WI38 (cell line): ENCODE data around the gene ARHGAP26.

Experiments
- H3K4me3 ChIP-seq: 2 replicates; pipeline ENCODE4 v1.5.1; 2011; ENCODE audit warnings: low read depth, mild to moderate bottlenecking, control low read depth, low read length
- TF ChIP-seq, protein P1 (sequence below): IDR thresholded peaks from 2 replicates; pipeline ENCODE4 v1.5.1; 2012; ENCODE audit warnings: low read depth, mild to moderate bottlenecking, control low read depth, low read length

Gene ARHGAP26

DNA sequence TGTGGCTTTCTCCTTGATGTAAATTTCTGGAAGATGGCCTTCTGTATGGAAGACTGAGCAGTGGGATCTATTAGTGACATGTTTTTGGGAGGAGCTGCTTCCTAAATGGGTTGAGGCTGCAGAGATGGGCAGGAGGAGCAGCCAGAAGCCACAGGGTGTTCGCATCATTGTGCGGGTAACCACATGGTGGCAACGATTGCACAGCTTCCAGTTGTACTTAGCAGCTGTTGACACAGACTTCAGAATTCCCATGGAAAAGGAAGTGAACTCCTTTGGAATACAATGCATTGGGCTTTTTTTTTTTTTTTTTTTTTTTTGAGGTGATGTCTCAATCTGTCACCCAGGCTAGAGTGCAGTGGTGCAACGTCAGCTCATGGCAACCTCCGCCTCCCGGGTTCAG is 336.0 kb downstream of the ARHGAP26 start:
- H3K4me3 ChIP-seq: no peak overlapping the region
- TF ChIP-seq, protein P1, sequence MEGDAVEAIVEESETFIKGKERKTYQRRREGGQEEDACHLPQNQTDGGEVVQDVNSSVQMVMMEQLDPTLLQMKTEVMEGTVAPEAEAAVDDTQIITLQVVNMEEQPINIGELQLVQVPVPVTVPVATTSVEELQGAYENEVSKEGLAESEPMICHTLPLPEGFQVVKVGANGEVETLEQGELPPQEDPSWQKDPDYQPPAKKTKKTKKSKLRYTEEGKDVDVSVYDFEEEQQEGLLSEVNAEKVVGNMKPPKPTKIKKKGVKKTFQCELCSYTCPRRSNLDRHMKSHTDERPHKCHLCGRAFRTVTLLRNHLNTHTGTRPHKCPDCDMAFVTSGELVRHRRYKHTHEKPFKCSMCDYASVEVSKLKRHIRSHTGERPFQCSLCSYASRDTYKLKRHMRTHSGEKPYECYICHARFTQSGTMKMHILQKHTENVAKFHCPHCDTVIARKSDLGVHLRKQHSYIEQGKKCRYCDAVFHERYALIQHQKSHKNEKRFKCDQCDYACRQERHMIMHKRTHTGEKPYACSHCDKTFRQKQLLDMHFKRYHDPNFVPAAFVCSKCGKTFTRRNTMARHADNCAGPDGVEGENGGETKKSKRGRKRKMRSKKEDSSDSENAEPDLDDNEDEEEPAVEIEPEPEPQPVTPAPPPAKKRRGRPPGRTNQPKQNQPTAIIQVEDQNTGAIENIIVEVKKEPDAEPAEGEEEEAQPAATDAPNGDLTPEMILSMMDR: no peak

DNA sequence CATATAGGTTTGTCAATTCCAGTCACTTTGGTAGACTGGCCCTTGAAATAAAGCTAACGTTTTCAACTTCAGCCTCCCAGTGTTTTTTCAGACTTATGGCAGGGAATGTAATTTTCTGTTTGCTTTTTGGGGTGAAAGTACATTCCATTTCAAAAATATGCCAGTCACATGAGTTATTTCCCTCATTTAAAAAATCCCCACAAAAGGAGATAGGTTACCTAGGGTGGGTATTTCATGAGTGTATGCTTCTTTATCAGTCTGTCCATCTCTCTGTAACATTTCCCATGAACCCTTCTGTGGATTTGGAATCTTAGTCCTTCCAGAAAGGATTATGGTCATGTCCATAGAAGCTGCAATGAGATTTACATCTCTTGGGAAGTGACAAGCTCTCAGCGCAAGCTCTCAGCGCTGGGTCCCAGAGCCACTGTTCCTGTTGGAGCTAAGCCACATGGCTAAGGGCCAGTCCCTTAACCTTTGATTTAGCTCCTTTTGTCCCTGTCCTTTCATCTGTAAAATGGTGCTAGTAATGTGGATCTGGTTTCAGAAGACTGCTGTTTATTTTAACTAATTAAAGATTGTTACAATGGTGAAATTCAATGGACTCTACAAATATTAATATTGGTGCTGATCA is 338.4 kb downstream of the ARHGAP26 start:
- H3K4me3 ChIP-seq: no peak overlapping the region
- TF ChIP-seq, protein P1: no peak

DNA sequence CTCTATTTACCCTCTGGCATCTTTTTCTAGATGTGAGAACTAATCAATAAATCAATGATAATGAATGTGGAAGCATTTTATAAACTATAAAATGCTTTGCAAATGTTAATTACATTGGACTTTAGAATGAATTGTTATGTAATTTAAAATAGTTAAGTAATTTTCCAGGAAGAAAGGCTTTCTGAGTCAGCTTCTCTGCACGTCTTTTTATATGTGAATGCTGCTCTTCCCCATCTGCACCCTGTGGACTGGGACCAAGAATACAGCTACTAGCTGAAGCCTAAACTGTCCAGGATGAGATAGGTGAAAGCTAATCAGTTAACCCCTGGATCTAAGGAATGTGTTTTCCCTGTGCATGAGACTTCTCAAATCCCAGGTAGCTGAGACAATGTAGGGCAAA is 340.4 kb downstream of the ARHGAP26 start:
- TF ChIP-seq, protein P1: no peak

DNA sequence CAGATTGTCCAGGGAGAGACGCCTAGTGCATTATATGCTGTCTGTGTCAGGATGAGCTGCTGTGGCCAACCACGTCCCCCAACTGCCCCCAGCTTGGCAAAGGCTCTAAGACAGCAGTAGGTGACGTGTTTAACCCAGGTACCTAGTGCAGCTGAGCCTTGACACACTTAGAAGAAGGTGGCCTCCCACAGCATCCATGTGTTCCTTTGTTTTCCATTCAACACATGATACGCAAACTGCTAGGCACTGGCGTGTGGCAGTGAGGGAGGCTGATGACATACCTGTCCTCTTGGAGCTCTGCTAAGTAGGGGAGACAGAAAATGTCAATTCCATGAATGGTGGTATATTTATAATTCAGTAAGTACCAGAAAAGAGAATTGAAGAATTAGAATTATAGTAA is 341.6 kb downstream of the ARHGAP26 start:
- H3K4me3 ChIP-seq: no peak overlapping the region
- TF ChIP-seq, protein P1: no peak

More for the DNA sequence above, 340.4 kb downstream of the ARHGAP26 start:
- no peak overlapping the region for H3K4me3 ChIP-seq

DNA sequence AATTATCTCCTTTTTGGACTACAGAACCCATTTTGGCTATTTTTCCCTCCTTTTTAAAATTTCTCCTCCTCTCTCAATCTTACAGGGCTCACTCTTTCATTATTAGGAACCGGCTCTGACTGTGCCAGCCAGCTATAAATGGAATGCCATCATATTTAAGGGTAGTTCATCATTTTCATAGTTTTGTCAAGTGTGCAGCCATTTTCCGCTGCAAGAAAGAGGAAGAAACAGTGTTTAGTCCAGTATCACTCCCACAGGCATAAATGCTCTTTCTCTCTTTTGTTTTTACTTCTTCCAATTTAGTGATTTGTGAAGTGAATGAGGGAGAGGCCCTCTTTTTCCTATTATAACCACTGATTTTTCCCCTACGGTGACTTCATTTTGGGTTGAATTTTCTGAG is 343.3 kb downstream of the ARHGAP26 start:
- TF ChIP-seq, protein P1: no peak
- H3K4me3 ChIP-seq: no peak overlapping the region

DNA sequence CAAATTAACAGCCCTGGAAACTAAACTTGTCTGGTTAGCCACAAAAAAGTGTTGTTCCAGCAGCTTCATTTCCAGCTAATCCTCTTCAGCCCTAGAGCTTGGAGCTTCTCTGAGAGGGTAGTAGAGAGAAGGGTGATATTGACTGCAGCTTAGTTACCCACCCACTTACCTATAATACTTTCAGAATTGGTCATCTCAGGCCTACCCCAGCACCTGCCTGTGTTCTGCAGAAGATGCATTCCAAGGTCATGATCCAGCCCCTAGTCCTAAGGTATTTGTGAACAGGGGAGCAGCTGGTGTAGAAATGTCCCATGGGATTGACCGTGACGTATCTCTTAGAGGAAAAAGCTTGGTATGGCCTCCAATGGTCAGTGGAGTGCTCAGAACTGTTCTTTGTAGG is 344.3 kb downstream of the ARHGAP26 start:
- no peak overlapping the region for H3K4me3 ChIP-seq
- TF ChIP-seq, protein P1: no peak

DNA sequence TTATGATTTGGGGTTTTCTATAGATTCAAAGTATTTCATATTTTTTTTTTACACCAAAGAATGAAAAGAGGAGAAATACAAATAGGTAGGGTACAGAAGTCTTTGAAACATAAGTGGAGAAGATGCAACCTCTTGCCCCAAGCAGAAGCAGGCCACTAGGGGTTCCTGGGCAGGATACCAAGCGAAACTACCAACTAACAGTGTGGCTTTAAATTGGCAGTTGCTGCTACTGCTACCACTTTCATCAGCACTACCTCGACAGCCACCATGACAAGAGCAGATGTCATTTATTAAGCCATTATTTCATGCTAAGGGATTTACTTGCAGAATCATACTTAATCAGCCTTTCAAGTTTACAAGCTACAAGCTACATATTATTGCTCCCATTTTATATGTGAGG is 345.2 kb downstream of the ARHGAP26 start:
- H3K4me3 ChIP-seq: no peak overlapping the region
- TF ChIP-seq, protein P1: no peak
